HCT116 (cell line): ENCODE measurements around the gene TRAF3. TPM values are rescaled to one million over a fixed set of nuclear protein-coding genes. Genes with fewer than 3 reads are reported as not detected.

Source experiments
- ATAC-seq: fragments of 200-7000 bp; cut with Tn5 transposase; 2 replicates; pipeline ENCODE4 v1.9.1; 2020; ENCODE audit warnings: mild to moderate bottlenecking, moderate library complexity
- BruUV-seq: library from RNA; stranded (reverse); fragments of 400-500 nt; replicated peaks from 2 replicates; lab custom pipeline; 2021; lab: Mats Ljungman, UMichigan
- CTCF ChIA-PET: fragments of 300-600 bp; sonication (Branson Sonifier 250); formaldehyde crosslinking; loops from one replicate; lab custom pipeline; 2021; ENCODE audit warnings: antibody characterized with exemption; lab: Charles Lee
- POLR2A ChIA-PET: fragments of 300-600, 350-600 bp; sonication (Branson Sonifier 250); formaldehyde crosslinking; loops from one replicate; lab custom pipeline; 2021; ENCODE audit warnings: antibody characterized with exemption; lab: Charles Lee
- RAD21 ChIA-PET, 2 experiments: fragments of 300-600 bp; sonication (Branson Sonifier 250); formaldehyde crosslinking; loops; one replicate each; lab custom pipeline; 2023; ENCODE audit warnings: low total read pairs in 2 of 2; ENCODE audit not compliant: uncharacterized antibody in 2 of 2, unreplicated experiment in 2 of 2, low non-redundant PET in 1 of 2; lab: Charles Lee
- DNase-seq: peaks from one replicate; pipeline ENCODE4 v3.0.0-alpha.2; 2010; ENCODE audit warnings: low read depth, low spot score
- H2AFZ ChIP-seq: fragments of 200-600 bp; shearing (Covaris generic), sonication (generic); 2 replicates; pipeline ENCODE4 v1.6.1; 2017; ENCODE audit warnings: low read depth, mixed run types, mixed read lengths, antibody characterized with exemption, low read length; ENCODE audit not compliant: poor library complexity, severe bottlenecking
- H3K27ac ChIP-seq: 2 replicates; pipeline ENCODE4 v1.5.1; 2012; ENCODE audit warnings: low read depth, low read length
- H3K27me3 ChIP-seq: fragments of 200-600 bp; sonication (generic); 2 replicates; pipeline ENCODE4 v1.6.1; 2016; ENCODE audit warnings: mixed run types, low read length, mixed read lengths; ENCODE audit not compliant: insufficient read depth
- H3K36me3 ChIP-seq, 2 experiments: fragments of 200-500 bp in 1 of 2; fragments of 200-600 bp in 1 of 2; sonication (Bioruptor generic) in 1 of 2; sonication (generic) in 1 of 2; 2 replicates each; pipeline versions ENCODE4 v1.5.1 to v1.6.1; 2014 to 2016; ENCODE audit warnings: low read length in 2 of 2, inconsistent platforms in 1 of 2, mixed read lengths in 1 of 2, mixed run types in 1 of 2; ENCODE audit not compliant: insufficient read depth in 2 of 2, control insufficient read depth in 1 of 2
- H3K4me1 ChIP-seq, 2 experiments: fragments of 200-600 bp in 1 of 2; sonication (generic) in 1 of 2; 2 replicates each; pipeline versions ENCODE4 v1.5.1 to v1.6.1; 2012 to 2017; ENCODE audit warnings: low read length in 2 of 2, inconsistent platforms in 1 of 2, mild to moderate bottlenecking in 1 of 2, mixed read lengths in 1 of 2, mixed run types in 1 of 2, moderate library complexity in 1 of 2; ENCODE audit not compliant: insufficient read depth in 2 of 2, control insufficient read depth in 1 of 2
- H3K4me2 ChIP-seq: fragments of 200-600 bp; sonication (generic); 2 replicates; pipeline ENCODE4 v1.6.1; 2017; ENCODE audit warnings: mixed run types, low read length, mixed read lengths
- H3K4me3 ChIP-seq, 2 experiments: fragments of 200-600 bp in 1 of 2; sonication (generic) in 1 of 2; replicated peaks in 1 of 2; 2 replicates each; pipeline ENCODE4 v1.5.1; 2011 to 2016; ENCODE audit warnings: low read length in 2 of 2, control low read depth in 1 of 2, low read depth in 1 of 2, mild to moderate bottlenecking in 1 of 2, mixed read lengths in 1 of 2, mixed run types in 1 of 2
- H3K79me2 ChIP-seq: fragments of 200-600 bp; sonication (generic); 2 replicates; pipeline ENCODE4 v1.6.1; 2017; ENCODE audit warnings: mild to moderate bottlenecking, mixed run types, low read length, moderate library complexity, mixed read lengths; ENCODE audit not compliant: insufficient read depth
- H3K9ac ChIP-seq: fragments of 200-600 bp; sonication (generic); 2 replicates; pipeline ENCODE4 v1.6.1; 2016; ENCODE audit warnings: low read length, mixed read lengths
- H3K9me2 ChIP-seq: fragments of 200-600 bp; sonication (generic), shearing (Covaris generic); 2 replicates; pipeline ENCODE4 v1.6.1; 2017; ENCODE audit warnings: mixed run types, mild to moderate bottlenecking, moderate library complexity; ENCODE audit not compliant: insufficient read depth
- H3K9me3 ChIP-seq, 2 experiments: fragments of 200-500 bp in 1 of 2; fragments of 200-600 bp in 1 of 2; sonication (Bioruptor generic) in 1 of 2; sonication (generic) in 1 of 2; 2 replicates each; pipeline ENCODE4 v1.6.1; 2014 to 2017; ENCODE audit warnings: low read length in 2 of 2, mixed read lengths in 2 of 2, inconsistent platforms in 1 of 2, low read depth in 1 of 2, mild to moderate bottlenecking in 1 of 2, mixed run types in 1 of 2, moderate library complexity in 1 of 2; ENCODE audit not compliant: control insufficient read depth in 1 of 2, insufficient read depth in 1 of 2
- H4K20me1 ChIP-seq: fragments of 200-600 bp; sonication (generic), shearing (Covaris generic); 2 replicates; pipeline ENCODE4 v1.6.1; 2017; ENCODE audit warnings: mixed run types, mild to moderate bottlenecking, moderate library complexity; ENCODE audit not compliant: insufficient read depth
- CBX3 ChIP-seq: IDR thresholded peaks from 2 replicates; pipeline ENCODE4 v1.6.1; 2012; ENCODE audit warnings: low read depth
- CTCF ChIP-seq, 3 experiments: fragments of 200-600 bp in 1 of 3; sonication (generic) in 1 of 3; IDR thresholded peaks in 2 of 3; conservative IDR thresholded peaks in 1 of 3; 2 replicates each; pipeline ENCODE4 v1.5.1; 2012 to 2017; ENCODE audit warnings: low read depth in 2 of 3, low read length in 2 of 3, antibody characterized with exemption in 1 of 3, borderline replicate concordance in 1 of 3, control low read depth in 1 of 3, mild to moderate bottlenecking in 1 of 3, mixed read lengths in 1 of 3, mixed run types in 1 of 3, moderate library complexity in 1 of 3; ENCODE audit not compliant: insufficient read depth in 1 of 3
- POLR2A ChIP-seq: IDR thresholded peaks from 2 replicates; pipeline ENCODE4 v1.7.0; 2011; ENCODE audit warnings: borderline replicate concordance; ENCODE audit not compliant: insufficient read depth, insufficient read length; ENCODE audit errors: extremely low read depth
- SP1 ChIP-seq: IDR thresholded peaks from 2 replicates; pipeline ENCODE4 v1.6.1; 2012; ENCODE audit warnings: low read depth
- intact Hi-C: fragments of 100-400 bp; cut with micrococcal nuclease; formaldehyde crosslinking; loops from 2 replicates; pipeline ENCODE4 v1.10.0; 2022
- total RNA-seq: library from RNA; stranded (reverse); gene quantifications from one replicate; pipeline ENCODE4 v1.2.1, GENCODE V29; 2021; ENCODE audit not compliant: unreplicated experiment
- TF ChIP-seq, protein P1 (sequence below): IDR thresholded peaks from 2 replicates; pipeline ENCODE4 v1.6.1; 2012
- TF ChIP-seq, protein P2 (sequence below): IDR thresholded peaks from 2 replicates; pipeline ENCODE4 v1.6.1; 2012

Gene TRAF3
- total RNA-seq, 1 experiment from 2014 or later: 32.1 TPM

DNA sequence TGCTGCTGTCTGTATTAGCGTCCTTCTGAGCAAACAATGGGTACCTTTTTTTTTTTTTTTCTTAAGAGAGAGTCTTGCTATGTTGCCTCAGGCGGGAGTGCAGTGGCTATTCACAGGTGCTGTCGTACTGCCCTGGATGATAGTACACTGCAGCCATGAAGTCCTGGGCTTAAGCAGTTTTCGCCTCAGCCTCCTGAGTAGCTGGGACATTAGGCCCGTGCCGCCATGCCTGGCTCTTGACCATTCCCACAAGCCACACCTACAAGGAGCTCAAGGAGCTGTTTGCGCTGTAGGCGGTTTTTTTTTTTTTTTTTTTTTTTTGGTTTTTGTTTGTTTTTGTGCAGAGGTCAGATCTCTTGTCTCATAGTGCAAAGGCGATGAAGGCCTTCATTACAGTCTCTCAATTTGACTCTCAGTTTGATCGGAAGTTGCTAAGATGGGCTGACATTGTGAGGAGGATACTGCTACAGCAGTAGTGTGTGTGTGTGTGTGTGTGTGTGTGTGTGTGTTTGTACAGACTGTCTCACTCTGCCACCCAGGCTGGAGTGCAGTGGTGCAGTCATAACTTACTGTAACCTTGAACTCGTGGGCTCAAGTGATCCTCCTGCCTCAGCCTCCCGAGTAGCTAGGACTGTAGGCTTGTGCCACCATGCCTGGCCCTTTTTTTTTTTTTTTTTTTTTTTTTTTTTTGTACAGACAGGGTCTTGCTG is 34.2 kb downstream of the TRAF3 start:
- POLR2A ChIA-PET: no interaction called here
- no peaks in the 10 kb centered on the region for H3K9me2 ChIP-seq
- no peak overlapping the region for H3K4me3 ChIP-seq
- no peak overlapping the region for H2AFZ ChIP-seq
- no peaks in the 10 kb centered on the region for H3K27me3 ChIP-seq
- no peak overlapping the region for H3K4me2 ChIP-seq
- BruUV-seq: no TSS peak
- CTCF ChIA-PET: interaction anchor here (0.7 kb wide), 1 partner anchor 37 kb away, joined by 3 read pairs; no protein-coding TSS in a partner anchor
- peaks cover 82% of the 10 kb centered on the region for H3K79me2 ChIP-seq
- intact Hi-C loops: no loop called here
- H3K27ac ChIP-seq: no peak overlapping the region
- ATAC-seq (no peak), DNase-seq (no peak)
- no peaks in the 10 kb centered on the region for H3K9me3 ChIP-seq
- no peaks in the 10 kb centered on the region for H3K36me3 ChIP-seq
- no peak overlapping the region for H3K9ac ChIP-seq
- H3K4me1 ChIP-seq: peaks cover 25 to 40% of the 10 kb centered on the region in 2 experiments
- RAD21 ChIA-PET: interaction anchor here in 1 of 2 experiments (0.7 kb wide), 1 partner anchor 38 kb away, joined by 3 read pairs; no protein-coding TSS in a partner anchor
- TF ChIP-seq, protein P1, sequence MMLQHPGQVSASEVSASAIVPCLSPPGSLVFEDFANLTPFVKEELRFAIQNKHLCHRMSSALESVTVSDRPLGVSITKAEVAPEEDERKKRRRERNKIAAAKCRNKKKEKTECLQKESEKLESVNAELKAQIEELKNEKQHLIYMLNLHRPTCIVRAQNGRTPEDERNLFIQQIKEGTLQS: no peak
- TF ChIP-seq SP1 (no peak), CTCF (IDR thresholded peaks at IDR 0.05 in 2 of 3, conservative IDR thresholded peaks at IDR 0.05 in 1 of 3; ENCODE audit: borderline replicate concordance in 1 of 3, insufficient read depth in 1 of 3, low read depth in 2 of 3, low read length in 2 of 3) (no peak), CBX3 (no peak), POLR2A (no peak)
- TF ChIP-seq, protein P2, sequence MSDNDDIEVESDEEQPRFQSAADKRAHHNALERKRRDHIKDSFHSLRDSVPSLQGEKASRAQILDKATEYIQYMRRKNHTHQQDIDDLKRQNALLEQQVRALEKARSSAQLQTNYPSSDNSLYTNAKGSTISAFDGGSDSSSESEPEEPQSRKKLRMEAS: no peak
- H4K20me1 ChIP-seq: 0 out of 2 replicates have a peak, but pooled peaks cover 4% of the 10 kb centered on the region
